Stomach (tissue), 4 donors: ENCODE results near the gene PPRC1.

ENCODE experiments used
- CTCF ChIP-seq, 7 experiments: fragments of 450-650 bp in 4 of 7; fragments of 200-600 bp in 3 of 7; sonication (generic) in 3 of 7; IDR thresholded peaks; one replicate each; pipeline ENCODE4 v1.5.1; 2016 to 2019; ENCODE audit warnings: antibody characterized with exemption in 7 of 7, control low read depth in 2 of 7, mild to moderate bottlenecking in 1 of 7
- EP300 ChIP-seq: sonication (generic); formaldehyde crosslinking; IDR thresholded peaks from one replicate; pipeline ENCODE4 v1.6.1; 2017; ENCODE audit warnings: antibody characterized with exemption
- POLR2A ChIP-seq, 4 donors: fragments of 450-650 bp; IDR thresholded peaks; one replicate each; pipeline ENCODE4 v1.6.1; 2016; ENCODE audit warnings: antibody characterized with exemption in 4 of 4, control low read depth in 2 of 4, mild to moderate bottlenecking in 1 of 4, moderate library complexity in 1 of 4
- POLR2AphosphoS5 ChIP-seq, 3 donors: sonication (generic); formaldehyde crosslinking; IDR thresholded peaks; one replicate each; pipeline ENCODE4 v1.6.1; 2016; ENCODE audit warnings: antibody characterized with exemption in 3 of 3

- TF ChIP-seq CTCF (IDR thresholded peaks at IDR 0.05): no peak
- TF ChIP-seq POLR2A (IDR thresholded peaks at IDR 0.05): no peak
- no peak for TF ChIP-seq POLR2AphosphoS5 (IDR thresholded peaks at IDR 0.05)
- TF ChIP-seq EP300: no peak
Observed at GRCh38 chr10:102116656-102117055, 16.2 kb upstream of the PPRC1 start.
